Adrenal gland (tissue), 12 donors: Measurements from ENCODE around the gene ZNF346. TPM values are rescaled to one million over a fixed set of nuclear protein-coding genes. Genes with fewer than 3 reads are reported as not detected.

Experiments
- DNase-seq, 7 donors: peaks; one replicate each; pipeline ENCODE4 v3.0.0-alpha.2; 2019 to 2020
- H3K27ac ChIP-seq, 5 donors: fragments of 200-600 bp; sonication (generic) in 4 of 5; 1 replicate in 3 of 5; 2 replicates in 2 of 5; pipeline versions ENCODE4 v1.5.1 to v1.8.0; 2016 to 2020; ENCODE audit warnings: mild to moderate bottlenecking in 1 of 5
- H3K27me3 ChIP-seq: fragments of 200-600 bp; 2 replicates; pipeline ENCODE4 v1.8.0; 2021
- H3K36me3 ChIP-seq, 2 donors: fragments of 200-600 bp; replicated peaks in 1 of 2; 1 replicate in 1 of 2; 2 replicates in 1 of 2; pipeline versions ENCODE4 v1.5.1 to v1.8.0; 2018 to 2022
- H3K4me1 ChIP-seq, 2 donors: fragments of 200-600 bp; replicated peaks in 1 of 2; 1 replicate in 1 of 2; 2 replicates in 1 of 2; pipeline versions ENCODE4 v1.5.1 to v1.8.0; 2018 to 2021
- H3K4me3 ChIP-seq, 4 donors: fragments of 200-600 bp; sonication (generic) in 3 of 4; one replicate each; pipeline ENCODE4 v1.5.1; 2016 to 2018
- H3K9me3 ChIP-seq, 3 donors: fragments of 200-600 bp; sonication (generic) in 1 of 3; replicated peaks in 1 of 3; 1 replicate in 2 of 3; 2 replicates in 1 of 3; pipeline versions ENCODE4 v1.5.1 to v1.8.0; 2016 to 2021
- CTCF ChIP-seq, 6 experiments: fragments of 450-650 bp in 4 of 6; fragments of 200-600 bp in 2 of 6; sonication (generic) in 1 of 6; IDR thresholded peaks; 1 replicate in 5 of 6; 2 replicates in 1 of 6; pipeline versions ENCODE4 v1.5.1 to v1.8.0; 2016 to 2021; ENCODE audit warnings: antibody characterized with exemption in 6 of 6, mild to moderate bottlenecking in 2 of 6, moderate library complexity in 1 of 6
- POLR2A ChIP-seq, 2 donors: fragments of 450-650 bp; IDR thresholded peaks; one replicate each; pipeline ENCODE4 v1.6.1; 2017; ENCODE audit warnings: antibody characterized with exemption in 2 of 2, mild to moderate bottlenecking in 2 of 2, moderate library complexity in 1 of 2
- WGBS, 4 donors: extraction: QIAGEN DNeasy Blood & Tissue Kit in 2 of 4; methylation state at CpG; one replicate each; pipeline versions ENCODE4 v1.1.5 to v1.1.7; 2013 to 2017; 5-methylcytosine and 5-hydroxymethylcytosine counted together
- intact Hi-C, 2 donors: fragments of 100-400 bp; cut with DNase I; formaldehyde crosslinking; loops; one replicate each; pipeline versions ENCODE4 v1.14.1 to v1.15.0; 2022 to 2023
- polyA plus RNA-seq, 3 donors: library from polyadenylated mRNA; stranded (reverse); fragments of 200-250 nt in 2 of 3; fragments of 350-450 nt in 1 of 3; fragmentation: Illumina TruSeq in 1 of 3; extraction: RNeasy Lipid Tissue Mini Kit (QIAGEN cat#74804) in 1 of 3; gene quantifications; one replicate each; pipeline ENCODE4 v1.2.3, GENCODE V29; 2013 to 2014
- total RNA-seq, 9 donors: library from RNA; depleted of rRNA in 4 of 9; stranded (reverse); fragments of >200 nt in 4 of 9; fragments of 120-200 nt in 1 of 9; fragmentation: NEBNext Ultra II Directional in 1 of 9; extraction: Animal tissue kit (Norgen Biotek cat#: 25700) in 1 of 9; gene quantifications; one replicate each; pipeline versions ENCODE4 v1.1.0 to v1.2.4, GENCODE V29; 2013 to 2023
- donor health status: healthy with polysubstance abuse.
- donor health status: Bipolar disorder and iron deficiency.
- donor health status: DM: yes; HTN: yes; CAD: no.
- donor health status: DM: no; HTN: no; CAD: no.
- donor health status: DM: no; HTN: no; CAD: no.
- donor health status: DM: yes; HTN: yes; CAD: no.

The ZNF346 gene
- total and polyA plus RNA-seq, 12 donors = 7.9 to 29.4 (median 17.1) TPM

GRCh38 chr5:177117441-177118045 is 95.0 kb downstream of the ZNF346 start:
- Histone ChIP-seq H3K4me3 (no peak overlapping the region), H3K27ac (peak overlapping the region in 2 of 5 donors; percentile 66 to 73), H3K36me3 (no peaks in the 10 kb centered on the region), H3K27me3 (no peaks in the 10 kb centered on the region), H3K9me3 (no peaks in the 10 kb centered on the region), H3K4me1 (peaks cover 0 to 15% of the 10 kb centered on the region in 2 donors)
- 96 to 98% (median 97%) methylated on average over 30 of the region's 30 CpGs for WGBS, 4 donors
- intact Hi-C loops = no loop called here
- TF ChIP-seq CTCF (IDR thresholded peaks at IDR 0.05) = no peak
- TF ChIP-seq POLR2A (IDR thresholded peaks at IDR 0.05) = no peak
- DNase-seq = no peak

GRCh38 chr5:177122566-177122965 is 100.1 kb downstream of the ZNF346 start:
- no peak overlapping the region for H3K4me3 ChIP-seq
- H3K27me3 ChIP-seq = no peaks in the 10 kb centered on the region
- H3K36me3 ChIP-seq = no peaks in the 10 kb centered on the region
- no peak for TF ChIP-seq CTCF (IDR thresholded peaks at IDR 0.05)
- TF ChIP-seq POLR2A (IDR thresholded peaks at IDR 0.05) = no peak
- DNase-seq = no peak
- no peak overlapping the region for H3K27ac ChIP-seq
- intact Hi-C loops = no loop called here
- H3K9me3 ChIP-seq = no peaks in the 10 kb centered on the region
- 92 to 96% (median 94%) methylated on average over 5 of the region's 5 CpGs for WGBS, 4 donors
- no peaks in the 10 kb centered on the region for H3K4me1 ChIP-seq

GRCh38 chr5:177123789-177124485 is 101.4 kb downstream of the ZNF346 start:
- WGBS, 4 donors = 80 to 90% (median 83%) methylated on average over 15 of the region's 15 CpGs

More at GRCh38 chr5:177123789-177124485, 101.4 kb downstream of the ZNF346 start:
- Histone ChIP-seq H3K4me3 (no peak overlapping the region), H3K36me3 (no peaks in the 10 kb centered on the region), H3K4me1 (no peaks in the 10 kb centered on the region), H3K27me3 (no peaks in the 10 kb centered on the region), H3K9me3 (no peaks in the 10 kb centered on the region), H3K27ac (no peak overlapping the region)
- intact Hi-C loops = no loop called here
- DNase-seq = no peak
- TF ChIP-seq CTCF (IDR thresholded peaks at IDR 0.05) = no peak
- no peak for TF ChIP-seq POLR2A (IDR thresholded peaks at IDR 0.05)
